ENCODE data around the gene IPPK. TPM values are rescaled to one million over a fixed set of nuclear protein-coding genes. Genes with fewer than 3 reads are reported as not detected.

The IPPK gene
- total RNA-seq, 1 donor, result 10.4 TPM

- TF ChIP-seq CTCF (IDR thresholded peaks at IDR 0.05; ENCODE audit: insufficient read depth, low read depth, low read length), result no peak
- no peak overlapping the region for H3K4me3 ChIP-seq (ENCODE audit: low read depth, low read length)
- no peak for DNase-seq (ENCODE audit: low read depth)
Measured at GRCh38 chr9:92636627-92637026, 33.3 kb downstream of the IPPK start.

GRCh38 chr9:92635760-92636159 lies 34.2 kb downstream of the IPPK start:
- DNase-seq (ENCODE audit: low read depth), result no peak
- no peak for TF ChIP-seq CTCF (IDR thresholded peaks at IDR 0.05; ENCODE audit: insufficient read depth, low read depth, low read length)
- no peak overlapping the region for H3K4me3 ChIP-seq (ENCODE audit: low read depth, low read length)

- TF ChIP-seq CTCF (IDR thresholded peaks at IDR 0.05; ENCODE audit: insufficient read depth, low read depth, low read length), result peak; percentile 97
- peak; percentile 79 for DNase-seq (ENCODE audit: low read depth)
- H3K4me3 ChIP-seq (ENCODE audit: low read depth, low read length), result no peak overlapping the region
Measured at GRCh38 chr9:92634712-92635605, 35.0 kb downstream of the IPPK start.

GRCh38 chr9:92633614-92634278 lies 36.2 kb downstream of the IPPK start:
- no peak for DNase-seq (ENCODE audit: low read depth)
- no peak for TF ChIP-seq CTCF (IDR thresholded peaks at IDR 0.05; ENCODE audit: insufficient read depth, low read depth, low read length)
- H3K4me3 ChIP-seq (ENCODE audit: low read depth, low read length), result no peak overlapping the region

- DNase-seq (ENCODE audit: low read depth), result no peak
- TF ChIP-seq CTCF (IDR thresholded peaks at IDR 0.05; ENCODE audit: insufficient read depth, low read depth, low read length), result no peak
- H3K4me3 ChIP-seq (ENCODE audit: low read depth, low read length), result no peak overlapping the region
Measured at GRCh38 chr9:92632641-92633040, 37.3 kb downstream of the IPPK start.

- no peak for TF ChIP-seq CTCF (IDR thresholded peaks at IDR 0.05; ENCODE audit: insufficient read depth, low read depth, low read length)
- no peak for DNase-seq (ENCODE audit: low read depth)
Measured at GRCh38 chr9:92631452-92632343, 38.2 kb downstream of the IPPK start.

More at GRCh38 chr9:92631452-92632343, 38.2 kb downstream of the IPPK start:
- no peak overlapping the region for H3K4me3 ChIP-seq (ENCODE audit: low read depth, low read length)
